Measurements from ENCODE around the gene BSN. TPM values are rescaled to one million over a fixed set of nuclear protein-coding genes. Genes with fewer than 3 reads are reported as not detected.
A peak's percentile ranks its signal among the peaks of the same experiment; 100 is the strongest.

BSN gene
- total RNA-seq, 1 experiment from 2014 or later = 0.37 TPM

GRCh38 chr3:49552087-49552486 lies 2.2 kb upstream of the BSN start:
- DNase-seq (ENCODE audit: unreplicated experiment) = no peak
- Mint-ChIP-seq H3K27me3 (ENCODE audit: insufficient read depth, unreplicated experiment) (peaks cover 28% of the 10 kb centered on the region), H3K27ac (ENCODE audit: low read depth, unreplicated experiment) (no peak overlapping the region), H3K36me3 (ENCODE audit: insufficient read depth, unreplicated experiment) (no peaks in the 10 kb centered on the region), H3K4me3 (ENCODE audit: unreplicated experiment) (no peak overlapping the region), H3K9me3 (ENCODE audit: unreplicated experiment) (no peaks in the 10 kb centered on the region), H3K4me1 (ENCODE audit: insufficient read depth, unreplicated experiment) (peaks cover 4% of the 10 kb centered on the region)
- POLR2A ChIA-PET = interaction anchor here (0.7 kb wide), 1 partner anchor 8 kb away, joined by 3 read pairs; no protein-coding TSS in a partner anchor
- no TSS peak for BruUV-seq (replicated peaks)
- TF ChIP-seq CTCF (IDR thresholded peaks at IDR 0.05; ENCODE audit: unreplicated experiment) = no peak
- CTCF ChIA-PET = interaction anchor here (3.0 kb wide), 1 partner anchor 12 kb away, joined by 22 read pairs; no protein-coding TSS in a partner anchor
- intact Hi-C loops (cut with micrococcal nuclease) = no loop called here

GRCh38 chr3:49553324-49553691 lies 969 bp upstream of the BSN start:
- no peaks in the 10 kb centered on the region for H3K36me3 Mint-ChIP-seq (ENCODE audit: insufficient read depth, unreplicated experiment)
- no peaks in the 10 kb centered on the region for H3K9me3 Mint-ChIP-seq (ENCODE audit: unreplicated experiment)
- H3K27ac Mint-ChIP-seq (ENCODE audit: low read depth, unreplicated experiment) = no peak overlapping the region
- BruUV-seq (replicated peaks) = no TSS peak
- peaks cover 4% of the 10 kb centered on the region for H3K4me1 Mint-ChIP-seq (ENCODE audit: insufficient read depth, unreplicated experiment)
- POLR2A ChIA-PET = interaction anchor here (0.5 to 1.6 kb wide), 4 partner anchors 13 to 119 kb away, joined by 3 to 5 read pairs (median 4); partner anchors contain the start of gene DAG1
- peak overlapping the region; percentile 76 for H3K4me3 Mint-ChIP-seq (ENCODE audit: unreplicated experiment)
- CTCF ChIA-PET = interaction anchor here (0.8 to 3.0 kb wide), 2 partner anchors 13 to 118 kb away, joined by 5 to 22 read pairs; no protein-coding TSS in a partner anchor
- intact Hi-C loops (cut with micrococcal nuclease) = no loop called here
- H3K27me3 Mint-ChIP-seq (ENCODE audit: insufficient read depth, unreplicated experiment) = peaks cover 33% of the 10 kb centered on the region
- TF ChIP-seq CTCF (IDR thresholded peaks at IDR 0.05; ENCODE audit: unreplicated experiment) = no peak
- DNase-seq (ENCODE audit: unreplicated experiment) = peak; percentile 28

- TF ChIP-seq CTCF (IDR thresholded peaks at IDR 0.05; ENCODE audit: unreplicated experiment) = no peak
- H3K4me1 Mint-ChIP-seq (ENCODE audit: insufficient read depth, unreplicated experiment) = peaks cover 4% of the 10 kb centered on the region
- no peaks in the 10 kb centered on the region for H3K36me3 Mint-ChIP-seq (ENCODE audit: insufficient read depth, unreplicated experiment)
- CTCF ChIA-PET = interaction anchor here (0.6 to 2.0 kb wide), 3 partner anchors 10 to 117 kb away, joined by 3 to 8 read pairs (median 3); no protein-coding TSS in a partner anchor
- no peak overlapping the region for H3K27ac Mint-ChIP-seq (ENCODE audit: low read depth, unreplicated experiment)
- no TSS peak for BruUV-seq (replicated peaks)
- H3K4me3 Mint-ChIP-seq (ENCODE audit: unreplicated experiment) = peak overlapping the region; percentile 19
- peaks cover 48% of the 10 kb centered on the region for H3K27me3 Mint-ChIP-seq (ENCODE audit: insufficient read depth, unreplicated experiment)
- peaks cover 6% of the 10 kb centered on the region for H3K9me3 Mint-ChIP-seq (ENCODE audit: unreplicated experiment)
- intact Hi-C loops (cut with micrococcal nuclease) = no loop called here
- no peak for DNase-seq (ENCODE audit: unreplicated experiment)
- POLR2A ChIA-PET = interaction anchor here (0.7 to 1.6 kb wide), 4 partner anchors 9 to 120 kb away, joined by 3 to 5 read pairs (median 4); no protein-coding TSS in a partner anchor
Observed at GRCh38 chr3:49554633-49555265, 472 bp downstream of the BSN start.

GRCh38 chr3:49556500-49557275 lies 2.4 kb downstream of the BSN start:
- Mint-ChIP-seq H3K4me3 (ENCODE audit: unreplicated experiment) (no peak overlapping the region), H3K36me3 (ENCODE audit: insufficient read depth, unreplicated experiment) (no peaks in the 10 kb centered on the region), H3K27ac (ENCODE audit: low read depth, unreplicated experiment) (no peak overlapping the region), H3K4me1 (ENCODE audit: insufficient read depth, unreplicated experiment) (peaks cover 4% of the 10 kb centered on the region), H3K9me3 (ENCODE audit: unreplicated experiment) (peaks cover 8% of the 10 kb centered on the region), H3K27me3 (ENCODE audit: insufficient read depth, unreplicated experiment) (peaks cover 51% of the 10 kb centered on the region)
- ChIA-PET POLR2A (interaction anchor here (1.1 kb wide), 1 partner anchor 9 kb away, joined by 3 read pairs; no protein-coding TSS in a partner anchor), CTCF (interaction anchor here (0.6 to 3.2 kb wide), 3 partner anchors 17 to 115 kb away, joined by 4 to 11 read pairs (median 8); no protein-coding TSS in a partner anchor)
- no peak for TF ChIP-seq CTCF (IDR thresholded peaks at IDR 0.05; ENCODE audit: unreplicated experiment)
- intact Hi-C loops (cut with micrococcal nuclease) = no loop called here
- no TSS peak for BruUV-seq (replicated peaks)
- DNase-seq (ENCODE audit: unreplicated experiment) = no peak
